Measurements from ENCODE around the gene PLAGL2.
"Not testable (repeated sequence)": the region's sequence is repeated elsewhere in the genome, so short reads cannot be mapped to it uniquely, and the experiment has no call there.

Gene PLAGL2

GRCh38 chr20:32179515-32179914 is 28.0 kb downstream of the PLAGL2 start:
- DNase-seq = no peak

- not testable (repeated sequence) for DNase-seq
Observed at GRCh38 chr20:32177696-32178095, 29.8 kb downstream of the PLAGL2 start.

GRCh38 chr20:32168184-32168910 is 39.2 kb downstream of the PLAGL2 start:
- no peak for DNase-seq

GRCh38 chr20:32167552-32167951 is 40.0 kb downstream of the PLAGL2 start:
- no peak for DNase-seq

- no peak for DNase-seq
Observed at GRCh38 chr20:32165836-32166545, 41.6 kb downstream of the PLAGL2 start.

GRCh38 chr20:32164984-32165735 is 42.4 kb downstream of the PLAGL2 start:
- no peak for DNase-seq

GRCh38 chr20:32163951-32164350 is 43.6 kb downstream of the PLAGL2 start:
- no peak for DNase-seq

GRCh38 chr20:32162351-32162750 is 45.2 kb downstream of the PLAGL2 start:
- no peak for DNase-seq

- DNase-seq = no peak
Observed at GRCh38 chr20:32160341-32160740, 47.2 kb downstream of the PLAGL2 start.

- no peak for DNase-seq
Observed at GRCh38 chr20:32159766-32160221, 47.7 kb downstream of the PLAGL2 start.

GRCh38 chr20:32158943-32159660 is 48.4 kb downstream of the PLAGL2 start:
- DNase-seq = no peak

- no peak for DNase-seq
Observed at GRCh38 chr20:32158351-32158750, 49.2 kb downstream of the PLAGL2 start.

- DNase-seq = no peak
Observed at GRCh38 chr20:32157611-32158010, 49.9 kb downstream of the PLAGL2 start.

GRCh38 chr20:32155017-32155981 is 52.2 kb downstream of the PLAGL2 start:
- peak; percentile 35 for DNase-seq

- DNase-seq = no peak
Observed at GRCh38 chr20:32153771-32154170, 53.8 kb downstream of the PLAGL2 start.

GRCh38 chr20:32153156-32153665 is 54.3 kb downstream of the PLAGL2 start:
- DNase-seq = no peak

GRCh38 chr20:32152421-32153155 is 55.0 kb downstream of the PLAGL2 start:
- DNase-seq = no peak

- no peak for DNase-seq
Observed at GRCh38 chr20:32150291-32150848, 57.2 kb downstream of the PLAGL2 start.

- DNase-seq = no peak
Observed at GRCh38 chr20:32149566-32150170, 57.9 kb downstream of the PLAGL2 start.

Measured in hematopoietic multipotent progenitor cell treated with erythropoietin and hydrocortisone succinate and interleukin-3 and kit ligand, for 8 days (in vitro differentiated cells).